Stomach (tissue), 4 donors: Measurements from ENCODE around the gene STARD8.

Experiments used
- EP300 ChIP-seq: sonication (generic); formaldehyde crosslinking; IDR thresholded peaks from one replicate; pipeline ENCODE4 v1.6.1; 2017; ENCODE audit warnings: antibody characterized with exemption
- POLR2A ChIP-seq, 4 donors: fragments of 450-650 bp; IDR thresholded peaks; one replicate each; pipeline ENCODE4 v1.6.1; 2016; ENCODE audit warnings: antibody characterized with exemption in 4 of 4, control low read depth in 2 of 4, mild to moderate bottlenecking in 1 of 4, moderate library complexity in 1 of 4
- POLR2AphosphoS5 ChIP-seq, 3 donors: sonication (generic); formaldehyde crosslinking; IDR thresholded peaks; one replicate each; pipeline ENCODE4 v1.6.1; 2016; ENCODE audit warnings: antibody characterized with exemption in 3 of 3
- TF ChIP-seq, protein P1 (sequence below), 7 experiments: fragments of 450-650 bp in 4 of 7; fragments of 200-600 bp in 3 of 7; sonication (generic) in 3 of 7; IDR thresholded peaks; one replicate each; pipeline ENCODE4 v1.5.1; 2016 to 2019; ENCODE audit warnings: antibody characterized with exemption in 7 of 7, control low read depth in 2 of 7, mild to moderate bottlenecking in 1 of 7

DNA sequence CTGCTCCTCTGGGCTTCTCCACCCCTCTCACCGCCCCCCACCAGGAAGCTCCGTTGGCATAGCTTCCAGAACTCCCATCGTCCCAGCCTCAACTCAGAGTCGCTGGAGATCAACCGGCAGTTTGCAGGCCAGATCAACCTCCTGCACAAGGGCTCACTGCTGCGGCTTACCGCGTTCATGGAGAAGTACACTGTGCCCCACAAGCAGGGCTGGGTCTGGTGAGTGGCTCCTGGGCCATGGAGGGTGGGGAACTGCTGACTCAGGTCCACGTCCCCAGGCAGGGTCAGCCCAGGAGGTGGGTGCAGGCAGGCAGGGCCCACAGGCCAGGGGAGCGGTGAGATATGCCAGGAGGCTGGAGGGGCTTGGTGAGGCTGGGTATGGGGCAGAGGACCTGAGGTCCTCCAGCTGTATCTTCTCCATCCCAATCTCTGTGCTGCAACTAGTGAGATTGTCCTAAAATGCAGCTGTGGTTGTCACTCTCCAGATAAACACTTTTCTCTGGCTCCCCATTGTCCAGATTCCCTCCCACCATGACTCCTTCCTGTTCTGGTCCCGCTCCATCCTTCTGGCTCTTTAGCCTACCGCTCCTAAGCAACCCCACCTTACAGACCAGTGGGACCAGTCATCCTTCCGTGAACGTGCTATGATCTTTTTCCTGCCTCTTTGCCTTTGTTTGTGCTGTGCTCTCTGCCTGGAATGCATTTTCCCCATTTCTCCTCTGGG is 71.9 kb downstream of the STARD8 start:
- TF ChIP-seq, protein P1, sequence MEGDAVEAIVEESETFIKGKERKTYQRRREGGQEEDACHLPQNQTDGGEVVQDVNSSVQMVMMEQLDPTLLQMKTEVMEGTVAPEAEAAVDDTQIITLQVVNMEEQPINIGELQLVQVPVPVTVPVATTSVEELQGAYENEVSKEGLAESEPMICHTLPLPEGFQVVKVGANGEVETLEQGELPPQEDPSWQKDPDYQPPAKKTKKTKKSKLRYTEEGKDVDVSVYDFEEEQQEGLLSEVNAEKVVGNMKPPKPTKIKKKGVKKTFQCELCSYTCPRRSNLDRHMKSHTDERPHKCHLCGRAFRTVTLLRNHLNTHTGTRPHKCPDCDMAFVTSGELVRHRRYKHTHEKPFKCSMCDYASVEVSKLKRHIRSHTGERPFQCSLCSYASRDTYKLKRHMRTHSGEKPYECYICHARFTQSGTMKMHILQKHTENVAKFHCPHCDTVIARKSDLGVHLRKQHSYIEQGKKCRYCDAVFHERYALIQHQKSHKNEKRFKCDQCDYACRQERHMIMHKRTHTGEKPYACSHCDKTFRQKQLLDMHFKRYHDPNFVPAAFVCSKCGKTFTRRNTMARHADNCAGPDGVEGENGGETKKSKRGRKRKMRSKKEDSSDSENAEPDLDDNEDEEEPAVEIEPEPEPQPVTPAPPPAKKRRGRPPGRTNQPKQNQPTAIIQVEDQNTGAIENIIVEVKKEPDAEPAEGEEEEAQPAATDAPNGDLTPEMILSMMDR (IDR thresholded peaks at IDR 0.05) = no peak
- TF ChIP-seq POLR2AphosphoS5 (IDR thresholded peaks at IDR 0.05) = no peak
- no peak for TF ChIP-seq EP300
- TF ChIP-seq POLR2A (IDR thresholded peaks at IDR 0.05) = no peak
